ENCODE data around the gene GSX2.

DNA sequence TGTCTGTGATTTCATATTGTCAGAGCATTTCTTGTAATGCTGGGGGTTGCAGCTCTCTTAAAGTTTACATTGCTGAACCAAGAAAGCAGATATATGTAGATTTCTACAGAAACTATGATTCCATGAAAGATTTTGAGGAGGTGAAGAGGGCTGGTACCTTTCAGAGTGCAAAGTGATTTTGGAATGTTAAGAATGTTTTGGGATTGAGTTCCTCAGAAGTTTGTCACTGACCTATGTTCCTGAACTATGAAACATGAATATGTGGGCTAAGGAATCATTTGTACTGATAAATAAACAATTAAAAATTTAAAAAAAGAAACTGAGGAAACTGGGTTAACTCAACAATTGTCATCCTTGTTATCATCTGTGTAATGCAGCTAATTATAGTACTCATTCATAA lies 23.3 kb upstream of the GSX2 start:
- TF ChIP-seq, protein P1, sequence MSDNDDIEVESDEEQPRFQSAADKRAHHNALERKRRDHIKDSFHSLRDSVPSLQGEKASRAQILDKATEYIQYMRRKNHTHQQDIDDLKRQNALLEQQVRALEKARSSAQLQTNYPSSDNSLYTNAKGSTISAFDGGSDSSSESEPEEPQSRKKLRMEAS (IDR thresholded peaks at IDR 0.05) = no peak
- TF ChIP-seq ZNF274 (IDR thresholded peaks at IDR 0.05; ENCODE audit: low read depth, low read length) (no peak), EZH2phosphoT487 (IDR thresholded peaks at IDR 0.05; ENCODE audit: borderline replicate concordance) (no peak), SIN3A (IDR thresholded peaks at IDR 0.05; ENCODE audit: low read depth) (no peak), EGR1 (IDR thresholded peaks at IDR 0.05; ENCODE audit: low read depth) (no peak), POLR2A (IDR thresholded peaks at IDR 0.05; ENCODE audit: borderline replicate concordance, extremely low read depth, insufficient read depth, insufficient read length) (no peak), ZBTB33 (IDR thresholded peaks at IDR 0.05; ENCODE audit: extremely low read depth, insufficient replicate concordance, low read length) (no peak), POLR2AphosphoS5 (IDR thresholded peaks at IDR 0.05; ENCODE audit: low read depth, low read length) (no peak), ZFX (IDR thresholded peaks at IDR 0.05) (no peak), EZH2 (IDR thresholded peaks at IDR 0.05) (no peak)
- TF ChIP-seq, protein P2, sequence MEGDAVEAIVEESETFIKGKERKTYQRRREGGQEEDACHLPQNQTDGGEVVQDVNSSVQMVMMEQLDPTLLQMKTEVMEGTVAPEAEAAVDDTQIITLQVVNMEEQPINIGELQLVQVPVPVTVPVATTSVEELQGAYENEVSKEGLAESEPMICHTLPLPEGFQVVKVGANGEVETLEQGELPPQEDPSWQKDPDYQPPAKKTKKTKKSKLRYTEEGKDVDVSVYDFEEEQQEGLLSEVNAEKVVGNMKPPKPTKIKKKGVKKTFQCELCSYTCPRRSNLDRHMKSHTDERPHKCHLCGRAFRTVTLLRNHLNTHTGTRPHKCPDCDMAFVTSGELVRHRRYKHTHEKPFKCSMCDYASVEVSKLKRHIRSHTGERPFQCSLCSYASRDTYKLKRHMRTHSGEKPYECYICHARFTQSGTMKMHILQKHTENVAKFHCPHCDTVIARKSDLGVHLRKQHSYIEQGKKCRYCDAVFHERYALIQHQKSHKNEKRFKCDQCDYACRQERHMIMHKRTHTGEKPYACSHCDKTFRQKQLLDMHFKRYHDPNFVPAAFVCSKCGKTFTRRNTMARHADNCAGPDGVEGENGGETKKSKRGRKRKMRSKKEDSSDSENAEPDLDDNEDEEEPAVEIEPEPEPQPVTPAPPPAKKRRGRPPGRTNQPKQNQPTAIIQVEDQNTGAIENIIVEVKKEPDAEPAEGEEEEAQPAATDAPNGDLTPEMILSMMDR (IDR thresholded peaks at IDR 0.05 in 2 of 3, conservative IDR thresholded peaks at IDR 0.05 in 1 of 3; ENCODE audit: borderline replicate concordance in 1 of 3, insufficient read depth in 1 of 3, low read depth in 2 of 3, low read length in 2 of 3) = no peak

Data from HCT116 (cell line).